HG02798 (cell line): ENCODE results near the gene METTL23.

ENCODE experiments used
- ATAC-seq: cut with Tn5 transposase; IDR thresholded peaks from one replicate; pipeline ENCODE4 v1.9.1; 2021; ENCODE audit warnings: mild to moderate bottlenecking; ENCODE audit not compliant: unreplicated experiment, poor library complexity

METTL23 gene

GRCh38 chr17:76752006-76752405, 25.4 kb downstream of the METTL23 start:
- no peak for ATAC-seq

- no peak for ATAC-seq
These were observed 26.7 kb downstream of the METTL23 start for GRCh38 chr17:76753061-76753961.

- no peak for ATAC-seq
These were observed 28.6 kb downstream of the METTL23 start for GRCh38 chr17:76755285-76755684.

- no peak for ATAC-seq
These were observed 30.6 kb downstream of the METTL23 start for GRCh38 chr17:76757256-76757655.

- ATAC-seq, result no peak
These were observed 31.9 kb downstream of the METTL23 start for GRCh38 chr17:76758570-76758969.

GRCh38 chr17:76772842-76773525, 46.3 kb downstream of the METTL23 start:
- no peak for ATAC-seq

GRCh38 chr17:76775021-76775600, 48.5 kb downstream of the METTL23 start:
- no peak for ATAC-seq

GRCh38 chr17:76781056-76781982, 54.7 kb downstream of the METTL23 start:
- no peak for ATAC-seq

- no peak for ATAC-seq
These were observed 56.5 kb downstream of the METTL23 start for GRCh38 chr17:76783146-76783545.
